Measurements from ENCODE around the gene CYP24A1.

The CYP24A1 gene

DNA sequence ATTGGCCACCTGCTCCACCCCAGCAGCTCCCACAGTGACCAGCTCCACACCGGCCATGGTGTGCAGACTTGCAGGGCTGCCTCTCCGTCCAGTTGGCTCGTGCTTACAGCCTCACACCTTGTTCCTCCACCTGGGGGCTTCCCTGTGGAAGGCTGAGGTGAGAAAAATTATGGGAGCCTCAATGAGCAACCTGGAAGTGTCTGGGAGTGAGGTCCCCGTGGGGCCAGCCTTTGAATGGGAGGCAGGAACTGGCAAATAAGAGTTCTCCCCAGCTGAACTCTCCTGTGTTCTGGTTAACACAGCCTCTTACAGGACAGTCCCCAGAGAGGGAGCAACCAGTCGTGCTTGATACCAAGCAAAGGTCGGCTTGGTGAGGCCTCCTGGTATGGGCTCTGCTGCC lies 30.3 kb upstream of the CYP24A1 start:
- H3K79me2 ChIP-seq (ENCODE audit: control insufficient read depth, low read length), result peaks cover 14% of the 10 kb centered on the region
- H3K4me1 ChIP-seq (ENCODE audit: control insufficient read depth, low read length), result peaks cover 5% of the 10 kb centered on the region
- H4K20me1 ChIP-seq (ENCODE audit: control insufficient read depth, insufficient read depth, low read depth, low read length), result peaks cover 3% of the 10 kb centered on the region; the same call in 1 of the 2 replicates
- H3K9me2 ChIP-seq (replicated peaks; ENCODE audit: control insufficient read depth, low read length), result no peaks in the 10 kb centered on the region
- TF ChIP-seq, protein P1, sequence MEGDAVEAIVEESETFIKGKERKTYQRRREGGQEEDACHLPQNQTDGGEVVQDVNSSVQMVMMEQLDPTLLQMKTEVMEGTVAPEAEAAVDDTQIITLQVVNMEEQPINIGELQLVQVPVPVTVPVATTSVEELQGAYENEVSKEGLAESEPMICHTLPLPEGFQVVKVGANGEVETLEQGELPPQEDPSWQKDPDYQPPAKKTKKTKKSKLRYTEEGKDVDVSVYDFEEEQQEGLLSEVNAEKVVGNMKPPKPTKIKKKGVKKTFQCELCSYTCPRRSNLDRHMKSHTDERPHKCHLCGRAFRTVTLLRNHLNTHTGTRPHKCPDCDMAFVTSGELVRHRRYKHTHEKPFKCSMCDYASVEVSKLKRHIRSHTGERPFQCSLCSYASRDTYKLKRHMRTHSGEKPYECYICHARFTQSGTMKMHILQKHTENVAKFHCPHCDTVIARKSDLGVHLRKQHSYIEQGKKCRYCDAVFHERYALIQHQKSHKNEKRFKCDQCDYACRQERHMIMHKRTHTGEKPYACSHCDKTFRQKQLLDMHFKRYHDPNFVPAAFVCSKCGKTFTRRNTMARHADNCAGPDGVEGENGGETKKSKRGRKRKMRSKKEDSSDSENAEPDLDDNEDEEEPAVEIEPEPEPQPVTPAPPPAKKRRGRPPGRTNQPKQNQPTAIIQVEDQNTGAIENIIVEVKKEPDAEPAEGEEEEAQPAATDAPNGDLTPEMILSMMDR (IDR thresholded peaks at IDR 0.05; ENCODE audit: low read depth, low read length, poor library complexity, severe bottlenecking), result no peak
- no peak for TF ChIP-seq EZH2phosphoT487 (IDR thresholded peaks at IDR 0.05; ENCODE audit: borderline replicate concordance, low read length)
- H3K9me3 ChIP-seq (ENCODE audit: control insufficient read depth, insufficient read depth, low read length), result no peaks in the 10 kb centered on the region
- H3K4me2 ChIP-seq (ENCODE audit: low read length), result no peak overlapping the region
- H3K36me3 ChIP-seq (ENCODE audit: control insufficient read depth, low read length), result no peaks in the 10 kb centered on the region; the same call in 1 of the 2 replicates
- H3K27me3 ChIP-seq (ENCODE audit: control insufficient read depth, low read length), result peaks cover 15% of the 10 kb centered on the region; the same call in 1 of the 2 replicates
- H3K4me3 ChIP-seq (ENCODE audit: low read length), result no peak overlapping the region
- no peaks in the 10 kb centered on the region for H3F3A ChIP-seq (ENCODE audit: control insufficient read depth, insufficient read depth)
- no peak overlapping the region for H3K27ac ChIP-seq (ENCODE audit: low read depth, low read length)

DNA sequence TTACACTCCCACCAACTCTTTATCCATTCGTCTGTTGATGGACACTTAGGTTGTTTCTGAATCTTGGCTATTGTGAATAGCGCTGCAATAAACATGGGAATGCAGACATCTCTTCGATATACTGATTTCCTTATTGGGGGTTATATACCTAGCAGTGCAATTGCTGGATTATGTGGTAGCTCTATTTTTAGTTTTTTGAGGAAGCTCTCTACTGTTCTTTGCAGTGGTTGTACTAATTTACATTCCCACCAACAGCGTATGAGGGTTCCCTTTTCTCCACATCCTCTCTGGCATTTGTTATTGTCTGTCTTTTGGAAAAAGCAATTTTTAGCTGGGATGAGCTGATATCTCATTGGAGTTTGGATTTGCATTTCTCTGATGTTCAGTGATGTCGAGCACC lies 29.5 kb upstream of the CYP24A1 start:
- Histone ChIP-seq H4K20me1 (ENCODE audit: control insufficient read depth, insufficient read depth, low read depth, low read length) (peaks cover 3% of the 10 kb centered on the region; the same call in 1 of the 2 replicates), H3K4me1 (ENCODE audit: control insufficient read depth, low read length) (no peaks in the 10 kb centered on the region; the same call in 1 of the 2 replicates), H3K27ac (ENCODE audit: low read depth, low read length) (no peak overlapping the region), H3K4me2 (ENCODE audit: low read length) (no peak overlapping the region), H3K9me2 (replicated peaks; ENCODE audit: control insufficient read depth, low read length) (no peaks in the 10 kb centered on the region), H3K79me2 (ENCODE audit: control insufficient read depth, low read length) (peaks cover 6% of the 10 kb centered on the region), H3K36me3 (ENCODE audit: control insufficient read depth, low read length) (no peaks in the 10 kb centered on the region; the same call in 1 of the 2 replicates), H3K27me3 (ENCODE audit: control insufficient read depth, low read length) (peaks cover 15% of the 10 kb centered on the region; the same call in 1 of the 2 replicates), H3K9me3 (ENCODE audit: control insufficient read depth, insufficient read depth, low read length) (no peaks in the 10 kb centered on the region), H3F3A (ENCODE audit: control insufficient read depth, insufficient read depth) (no peaks in the 10 kb centered on the region), H3K4me3 (ENCODE audit: low read length) (no peak overlapping the region)
- TF ChIP-seq, protein P1 (IDR thresholded peaks at IDR 0.05; ENCODE audit: low read depth, low read length, poor library complexity, severe bottlenecking), result no peak
- TF ChIP-seq EZH2phosphoT487 (IDR thresholded peaks at IDR 0.05; ENCODE audit: borderline replicate concordance, low read length), result no peak

DNA sequence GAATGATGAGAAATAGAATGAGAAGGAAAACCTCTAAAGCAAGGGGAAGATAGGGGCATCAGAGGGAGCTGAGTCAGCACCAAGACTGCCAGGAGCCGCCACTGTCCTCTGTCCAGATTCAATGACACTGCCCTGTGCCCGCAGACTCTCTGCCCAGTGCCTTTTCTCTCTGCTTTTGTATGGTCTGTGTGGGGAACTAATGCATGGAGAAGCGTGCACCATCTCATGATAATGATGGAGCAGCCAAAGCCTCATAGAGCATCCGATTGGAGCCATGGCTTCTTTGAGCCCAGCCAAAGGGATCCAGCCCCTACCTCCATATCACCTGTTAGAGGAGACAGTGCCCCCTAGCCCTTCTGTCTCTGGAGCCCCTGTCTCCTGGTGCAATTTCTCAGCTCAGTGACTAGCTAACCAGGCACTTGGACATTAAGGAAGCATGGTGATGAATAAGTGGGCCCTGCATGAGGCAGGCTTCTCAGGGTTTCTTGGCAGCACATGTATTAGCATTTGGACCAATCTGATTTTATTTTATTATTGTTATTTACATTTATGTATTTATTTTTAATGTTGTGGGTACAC lies 27.6 kb upstream of the CYP24A1 start:
- H3K36me3 ChIP-seq (ENCODE audit: control insufficient read depth, low read length), result no peaks in the 10 kb centered on the region
- no peak overlapping the region for H3K4me3 ChIP-seq (ENCODE audit: low read length)
- H3K27me3 ChIP-seq (ENCODE audit: control insufficient read depth, low read length), result peaks cover 15% of the 10 kb centered on the region; the same call in 1 of the 2 replicates
- no peaks in the 10 kb centered on the region for H3F3A ChIP-seq (ENCODE audit: control insufficient read depth, insufficient read depth)
- no peaks in the 10 kb centered on the region for H3K9me3 ChIP-seq (ENCODE audit: control insufficient read depth, insufficient read depth, low read length)
- H3K4me1 ChIP-seq (ENCODE audit: control insufficient read depth, low read length), result no peaks in the 10 kb centered on the region
- no peak overlapping the region for H3K4me2 ChIP-seq (ENCODE audit: low read length)
- TF ChIP-seq EZH2phosphoT487 (IDR thresholded peaks at IDR 0.05; ENCODE audit: borderline replicate concordance, low read length), result no peak
- TF ChIP-seq, protein P1 (IDR thresholded peaks at IDR 0.05; ENCODE audit: low read depth, low read length, poor library complexity, severe bottlenecking), result no peak
- H3K9me2 ChIP-seq (replicated peaks; ENCODE audit: control insufficient read depth, low read length), result no peaks in the 10 kb centered on the region
- no peaks in the 10 kb centered on the region for H3K79me2 ChIP-seq (ENCODE audit: control insufficient read depth, low read length)
- peaks cover 3% of the 10 kb centered on the region; the same call in 1 of the 2 replicates for H4K20me1 ChIP-seq (ENCODE audit: control insufficient read depth, insufficient read depth, low read depth, low read length)
- H3K27ac ChIP-seq (ENCODE audit: low read depth, low read length), result no peak overlapping the region
